HEK293T (cell line): ENCODE measurements around the gene GUCY1A1.

ENCODE experiments used
- CTCF ChIA-PET: fragments of 350-600 bp; formaldehyde crosslinking; extraction: SDS; loops from one replicate; lab custom pipeline; 2021; ENCODE audit warnings: antibody characterized with exemption, inconsistent platforms; lab: Yijun Ruan, JAX
- POLR2A ChIA-PET: fragments of 350-600 bp; formaldehyde crosslinking; extraction: SDS; loops from one replicate; lab custom pipeline; 2020; ENCODE audit warnings: antibody characterized with exemption, inconsistent platforms; lab: Yijun Ruan, JAX
- DNase-seq: peaks from one replicate; pipeline ENCODE4 v3.0.0; 2012; ENCODE audit warnings: mixed read lengths; ENCODE audit errors: extremely low spot score
- ARNT ChIP-seq: fragments of 450-650 bp; IDR thresholded peaks from 2 replicates; pipeline ENCODE4 v1.6.1; 2017; ENCODE audit warnings: mild to moderate bottlenecking
- BHLHE40 ChIP-seq: fragments of 450-650 bp; IDR thresholded peaks from 2 replicates; pipeline ENCODE4 v1.6.1; 2016; ENCODE audit warnings: mild to moderate bottlenecking, moderate library complexity, borderline replicate concordance
- CTBP1 ChIP-seq: fragments of 450-650 bp; IDR thresholded peaks from 2 replicates; pipeline ENCODE4 v1.6.1; 2016; ENCODE audit warnings: borderline replicate concordance
- ELF4 ChIP-seq: fragments of 450-650 bp; IDR thresholded peaks from 2 replicates; pipeline ENCODE4 v1.6.1; 2017; ENCODE audit warnings: antibody characterized with exemption
- FOXA1 ChIP-seq: fragments of 450-650 bp; IDR thresholded peaks from 2 replicates; pipeline ENCODE4 v1.6.1; 2016; ENCODE audit warnings: mild to moderate bottlenecking
- FOXK2 ChIP-seq: fragments of 450-650 bp; IDR thresholded peaks from 2 replicates; pipeline ENCODE4 v1.6.1; 2016; ENCODE audit warnings: mild to moderate bottlenecking
- FOXM1 ChIP-seq: fragments of 450-650 bp; IDR thresholded peaks from 2 replicates; pipeline ENCODE4 v1.6.1; 2017; ENCODE audit warnings: mild to moderate bottlenecking, borderline replicate concordance
- HDGF ChIP-seq: fragments of 450-650 bp; IDR thresholded peaks from 2 replicates; pipeline ENCODE4 v1.6.1; 2017; ENCODE audit warnings: antibody characterized with exemption, borderline replicate concordance
- L3MBTL2 ChIP-seq: fragments of 450-650 bp; conservative IDR thresholded peaks from 2 replicates; pipeline ENCODE4 v1.6.1; 2016; ENCODE audit warnings: mild to moderate bottlenecking
- LEF1 ChIP-seq: fragments of 450-650 bp; IDR thresholded peaks from 2 replicates; pipeline ENCODE4 v1.6.1; 2017; ENCODE audit warnings: mild to moderate bottlenecking, borderline replicate concordance
- NFRKB ChIP-seq: fragments of 450-650 bp; IDR thresholded peaks from 2 replicates; pipeline ENCODE4 v1.6.1; 2016; ENCODE audit warnings: mild to moderate bottlenecking, moderate library complexity
- PKNOX1 ChIP-seq: fragments of 450-650 bp; IDR thresholded peaks from 2 replicates; pipeline ENCODE4 v1.6.1; 2016
- SP1 ChIP-seq: fragments of 450-650 bp; IDR thresholded peaks from 2 replicates; pipeline ENCODE4 v1.6.1; 2017
- SUZ12 ChIP-seq: fragments of 450-650 bp; IDR thresholded peaks from 2 replicates; pipeline ENCODE4 v1.6.1; 2016; ENCODE audit warnings: mild to moderate bottlenecking
- TARDBP ChIP-seq: fragments of 450-650 bp; IDR thresholded peaks from 2 replicates; pipeline ENCODE4 v1.6.1; 2016
- ZNF384 ChIP-seq: fragments of 450-650 bp; IDR thresholded peaks from 2 replicates; pipeline ENCODE4 v1.6.1; 2016

Gene GUCY1A1

GRCh38 chr4:155777971-155778735 is 111.5 kb downstream of the GUCY1A1 start:
- TF ChIP-seq PKNOX1 (no peak), BHLHE40 (no peak), SP1 (no peak), HDGF (no peak), LEF1 (no peak), ARNT (no peak)
- ChIA-PET POLR2A (no interaction called here), CTCF (interaction anchor here (0.6 to 1.2 kb wide), 2 partner anchors 9 to 58 kb away, joined by 3 read pairs; no protein-coding TSS in a partner anchor)
- no peak for DNase-seq

- no peak for DNase-seq
- ChIA-PET CTCF (no interaction called here), POLR2A (no interaction called here)
- TF ChIP-seq CTBP1 (no peak), FOXA1 (no peak), FOXM1 (no peak), HDGF (no peak), ARNT (no peak), L3MBTL2 (no peak), ELF4 (no peak), BHLHE40 (no peak), NFRKB (no peak), ZNF384 (no peak), TARDBP (no peak), FOXK2 (no peak), SUZ12 (no peak), PKNOX1 (no peak), SP1 (no peak), LEF1 (no peak)
Measured at GRCh38 chr4:155780775-155781174, 114.1 kb downstream of the GUCY1A1 start.

GRCh38 chr4:155781249-155781831 is 114.7 kb downstream of the GUCY1A1 start:
- POLR2A ChIA-PET: no interaction called here
- CTCF ChIA-PET: no interaction called here
- TF ChIP-seq LEF1: no peak
- TF ChIP-seq NFRKB: no peak
- no peak for TF ChIP-seq ZNF384
- no peak for TF ChIP-seq ELF4
- no peak for TF ChIP-seq CTBP1
- no peak for TF ChIP-seq L3MBTL2
- no peak for TF ChIP-seq FOXM1
- no peak for TF ChIP-seq BHLHE40
- no peak for TF ChIP-seq FOXA1
- no peak for DNase-seq
